ENCODE measurements around the gene LAMB1. TPM values are rescaled to one million over a fixed set of nuclear protein-coding genes. Genes with fewer than 3 reads are reported as not detected.

The LAMB1 gene
- total RNA-seq, 2 experiments from 2014 or later, result not detected

GRCh38 chr7:108008827-108009226 is 5.9 kb upstream of the LAMB1 start:
- POLR2A ChIA-PET, result interaction anchor here (0.6 kb wide), 1 partner anchor 18 kb away, joined by 3 read pairs; no protein-coding TSS in a partner anchor
- Histone ChIP-seq H3K4me3 (ENCODE audit: low read length) (no peak overlapping the region), H3K27ac (ENCODE audit: low read depth in 1 of 2, low read length in 2 of 2) (no peak overlapping the region), H3K9me3 (ENCODE audit: control insufficient read depth in 1 of 2, insufficient read depth in 1 of 2, low read length in 2 of 2) (no peaks in the 10 kb centered on the region), H3K4me1 (ENCODE audit: insufficient read depth, low read length) (peaks cover 3% of the 10 kb centered on the region), H3K36me3 (ENCODE audit: insufficient read depth, low read length) (no peaks in the 10 kb centered on the region), H3K27me3 (ENCODE audit: control insufficient read depth in 1 of 2, insufficient read depth in 2 of 2, low read length in 2 of 2) (peaks cover 17 to 25% of the 10 kb centered on the region in 2 experiments)
- ATAC-seq (ENCODE audit: poor library complexity) (no peak), DNase-seq (no peak)
- no peak overlapping the region for H3K27ac Mint-ChIP-seq
- no peaks in the 10 kb centered on the region for H3K9me3 Mint-ChIP-seq
- intact Hi-C loops (cut with DNase I, micrococcal nuclease), result no loop called here
- H3K4me1 Mint-ChIP-seq (ENCODE audit: low read depth), result peaks cover 5% of the 10 kb centered on the region
- CTCF ChIA-PET, result no interaction called here
- TF ChIP-seq CTCF (IDR thresholded peaks at IDR 0.05), result no peak
- H3K36me3 Mint-ChIP-seq (ENCODE audit: low read depth), result no peaks in the 10 kb centered on the region
- no peak overlapping the region for H3K4me3 Mint-ChIP-seq
- peaks cover 60% of the 10 kb centered on the region for H3K27me3 Mint-ChIP-seq

- Mint-ChIP-seq H3K27me3 (peaks cover 65% of the 10 kb centered on the region), H3K4me1 (ENCODE audit: low read depth) (peaks cover 7% of the 10 kb centered on the region), H3K4me3 (no peak overlapping the region), H3K9me3 (no peaks in the 10 kb centered on the region), H3K27ac (no peak overlapping the region), H3K36me3 (ENCODE audit: low read depth) (no peaks in the 10 kb centered on the region)
- ATAC-seq (ENCODE audit: poor library complexity), result no peak
- no peak for DNase-seq
- no peak overlapping the region for H3K27ac ChIP-seq (ENCODE audit: low read depth in 1 of 2, low read length in 2 of 2)
- H3K36me3 ChIP-seq (ENCODE audit: insufficient read depth, low read length), result no peaks in the 10 kb centered on the region
- no peak for TF ChIP-seq CTCF (IDR thresholded peaks at IDR 0.05)
- no peak overlapping the region for H3K4me3 ChIP-seq (ENCODE audit: low read length)
- H3K9me3 ChIP-seq (ENCODE audit: control insufficient read depth in 1 of 2, insufficient read depth in 1 of 2, low read length in 2 of 2), result no peaks in the 10 kb centered on the region
- intact Hi-C loops (cut with DNase I, micrococcal nuclease), result no loop called here
- peaks cover 8% of the 10 kb centered on the region for H3K4me1 ChIP-seq (ENCODE audit: insufficient read depth, low read length)
- ChIA-PET CTCF (no interaction called here), POLR2A (no interaction called here)
- peaks cover 23 to 31% of the 10 kb centered on the region in 2 experiments for H3K27me3 ChIP-seq (ENCODE audit: control insufficient read depth in 1 of 2, insufficient read depth in 2 of 2, low read length in 2 of 2)
Observed at GRCh38 chr7:108008240-108008639, 5.3 kb upstream of the LAMB1 start.

GRCh38 chr7:108007762-108008161 is 4.8 kb upstream of the LAMB1 start:
- Mint-ChIP-seq H3K36me3 (ENCODE audit: low read depth) (no peaks in the 10 kb centered on the region), H3K4me3 (no peak overlapping the region), H3K9me3 (no peaks in the 10 kb centered on the region), H3K4me1 (ENCODE audit: low read depth) (peaks cover 7% of the 10 kb centered on the region), H3K27me3 (peaks cover 62% of the 10 kb centered on the region), H3K27ac (no peak overlapping the region)
- Histone ChIP-seq H3K4me1 (ENCODE audit: insufficient read depth, low read length) (peaks cover 11% of the 10 kb centered on the region), H3K27ac (ENCODE audit: low read depth in 1 of 2, low read length in 2 of 2) (no peak overlapping the region), H3K27me3 (ENCODE audit: control insufficient read depth in 1 of 2, insufficient read depth in 2 of 2, low read length in 2 of 2) (peaks cover 26 to 32% of the 10 kb centered on the region in 2 experiments), H3K4me3 (ENCODE audit: low read length) (no peak overlapping the region), H3K9me3 (ENCODE audit: control insufficient read depth in 1 of 2, insufficient read depth in 1 of 2, low read length in 2 of 2) (peaks cover 0 to 4% of the 10 kb centered on the region in 2 experiments), H3K36me3 (ENCODE audit: insufficient read depth, low read length) (no peaks in the 10 kb centered on the region)
- TF ChIP-seq CTCF (IDR thresholded peaks at IDR 0.05), result no peak
- ATAC-seq (ENCODE audit: poor library complexity), result no peak
- CTCF ChIA-PET, result no interaction called here
- no peak for DNase-seq
- POLR2A ChIA-PET, result no interaction called here
- intact Hi-C loops (cut with DNase I, micrococcal nuclease), result no loop called here

Measured in CD4-positive, alpha-beta T cell (primary cell).